GM23338 (cell line): ENCODE results near the gene GPC6. TPM values are rescaled to one million over a fixed set of nuclear protein-coding genes. Genes with fewer than 3 reads are reported as not detected.

ENCODE experiments used
- ATAC-seq: fragments of 200-7000 bp; cut with Tn5 transposase; 3 replicates; pipeline ENCODE4 v1.9.1; 2020
- DNase-seq: peaks from one replicate; pipeline ENCODE4 v3.0.0-alpha.2; 2015; ENCODE audit warnings: low spot score
- H2AFZ ChIP-seq: fragments of 200-600 bp; sonication (generic); 2 replicates; pipeline ENCODE4 v1.8.0; 2016; ENCODE audit warnings: antibody characterized with exemption, mild to moderate bottlenecking, moderate library complexity
- H3F3A ChIP-seq: fragments of 200-600 bp; sonication (generic); replicated peaks from 2 replicates; pipeline ENCODE4 v1.8.0; 2017; ENCODE audit warnings: antibody characterized with exemption, mixed run types, low read depth
- H3K27ac ChIP-seq: fragments of 200-600 bp; sonication (generic); 2 replicates; pipeline ENCODE4 v1.6.1; 2016; ENCODE audit warnings: low read depth
- H3K27me3 ChIP-seq: fragments of 200-600 bp; sonication (generic); 2 replicates; pipeline ENCODE4 v1.8.0; 2016; ENCODE audit warnings: mild to moderate bottlenecking, mixed run types, moderate library complexity; ENCODE audit not compliant: insufficient read depth
- H3K36me3 ChIP-seq: fragments of 200-600 bp; sonication (generic); 2 replicates; pipeline ENCODE4 v1.8.0; 2016; ENCODE audit warnings: mild to moderate bottlenecking; ENCODE audit not compliant: insufficient read depth
- H3K4me1 ChIP-seq: fragments of 200-600 bp; sonication (generic); 2 replicates; pipeline ENCODE4 v1.8.0; 2016; ENCODE audit warnings: mild to moderate bottlenecking, moderate library complexity; ENCODE audit not compliant: insufficient read depth
- H3K4me2 ChIP-seq: fragments of 200-600 bp; sonication (generic); 2 replicates; pipeline ENCODE4 v1.7.1; 2017; ENCODE audit warnings: mixed run types
- H3K4me3 ChIP-seq: fragments of 200-600 bp; sonication (generic); 2 replicates; pipeline ENCODE4 v1.6.1; 2016; ENCODE audit warnings: mixed run types
- H3K79me2 ChIP-seq: fragments of 200-600 bp; sonication (generic); replicated peaks from 2 replicates; pipeline ENCODE4 v1.8.0; 2017; ENCODE audit warnings: mild to moderate bottlenecking; ENCODE audit not compliant: insufficient read depth
- H3K9me2 ChIP-seq: fragments of 200-600 bp; sonication (generic); 2 replicates; pipeline ENCODE4 v1.8.0; 2017; ENCODE audit not compliant: insufficient read depth
- H4K20me1 ChIP-seq: fragments of 200-600 bp; sonication (generic); replicated peaks from 2 replicates; pipeline ENCODE4 v1.8.0; 2017; ENCODE audit warnings: mild to moderate bottlenecking; ENCODE audit not compliant: insufficient read depth
- H3K27ac Mint-ChIP-seq: 2 replicates; pipeline ENCODE4 v1.8.0; 2020; ENCODE audit warnings: inconsistent platforms, mild to moderate bottlenecking, moderate library complexity, mixed read lengths
- H3K27me3 Mint-ChIP-seq: 3 replicates; pipeline ENCODE4 v1.8.0; 2022; ENCODE audit warnings: low read depth, mild to moderate bottlenecking, moderate library complexity, mixed read lengths, inconsistent platforms; ENCODE audit not compliant: insufficient read depth, poor library complexity
- H3K36me3 Mint-ChIP-seq: 3 replicates; pipeline ENCODE4 v1.8.0; 2021; ENCODE audit warnings: low read depth, mild to moderate bottlenecking, inconsistent platforms, moderate library complexity, mixed read lengths
- H3K4me1 Mint-ChIP-seq: 3 replicates; pipeline ENCODE4 v1.8.0; 2020; ENCODE audit warnings: mild to moderate bottlenecking, inconsistent platforms, mixed read lengths
- H3K4me3 Mint-ChIP-seq: 3 replicates; pipeline ENCODE4 v1.8.0; 2021; ENCODE audit warnings: moderate library complexity, mild to moderate bottlenecking, inconsistent platforms, mixed read lengths
- H3K9me3 Mint-ChIP-seq: 3 replicates; pipeline ENCODE4 v1.8.0; 2020; ENCODE audit warnings: moderate library complexity, mild to moderate bottlenecking, inconsistent platforms, mixed read lengths
- CREB1 ChIP-seq: fragments of 250-450 bp; sonication (Bioruptor Pico); IDR thresholded peaks from 2 replicates; pipeline ENCODE4 v1.5.0; 2020; ENCODE audit warnings: low read depth, mild to moderate bottlenecking, moderate library complexity
- EZH2 ChIP-seq: fragments of 200-600 bp; sonication (generic); IDR thresholded peaks from one replicate; pipeline ENCODE4 v1.8.0; 2017; ENCODE audit warnings: antibody characterized with exemption, mild to moderate bottlenecking, low read depth; ENCODE audit not compliant: unreplicated experiment
- EZH2phosphoT487 ChIP-seq: fragments of 200-600 bp; sonication (generic); IDR thresholded peaks from one replicate; pipeline ENCODE4 v1.8.1; 2018; ENCODE audit warnings: antibody characterized with exemption; ENCODE audit not compliant: unreplicated experiment
- JUNB ChIP-seq: IDR thresholded peaks from one replicate; pipeline ENCODE4 v1.6.1; 2016; ENCODE audit warnings: antibody characterized with exemption; ENCODE audit not compliant: unreplicated experiment
- NANOG ChIP-seq: IDR thresholded peaks from 2 replicates; pipeline ENCODE4 v1.6.1; 2016; ENCODE audit warnings: antibody characterized with exemption, borderline replicate concordance
- POLR2AphosphoS5 ChIP-seq: IDR thresholded peaks from 2 replicates; pipeline ENCODE4 v1.6.1; 2016; ENCODE audit warnings: antibody characterized with exemption, low read depth
- STAT1 ChIP-seq: IDR thresholded peaks from one replicate; pipeline ENCODE4 v1.6.1; 2016; ENCODE audit warnings: antibody characterized with exemption; ENCODE audit not compliant: unreplicated experiment
- ZNF114 ChIP-seq: fragments of 250-450 bp; sonication (Bioruptor Pico); IDR thresholded peaks from 2 replicates; pipeline ENCODE4 v1.5.0; 2020; ENCODE audit warnings: mild to moderate bottlenecking, moderate library complexity
- ZNF331 ChIP-seq: fragments of 250-450 bp; sonication (Bioruptor Pico); IDR thresholded peaks from 2 replicates; pipeline ENCODE4 v1.5.0; 2020; ENCODE audit warnings: low read depth, mild to moderate bottlenecking, moderate library complexity
- polyA plus RNA-seq: library from polyadenylated mRNA; unstranded; fragments of >200 nt; fragmentation: Nextera tagmentation; extraction: Ambion mirVana; gene quantifications from 2 replicates; pipeline ENCODE4 v1.2.1, GENCODE V29; 2016
- total RNA-seq: library from RNA; depleted of rRNA; stranded (reverse); fragments of >200 nt; shearing (Covaris generic); gene quantifications from 2 replicates; pipeline ENCODE4 v1.2.3, GENCODE V29; 2014
- TF ChIP-seq, protein P1 (sequence below): IDR thresholded peaks from one replicate; pipeline ENCODE4 v1.6.1; 2018; ENCODE audit warnings: antibody characterized with exemption; ENCODE audit not compliant: unreplicated experiment
- TF ChIP-seq, protein P2 (sequence below): IDR thresholded peaks from 2 replicates; pipeline ENCODE4 v1.6.1; 2016; ENCODE audit warnings: antibody characterized with exemption
- TF ChIP-seq, protein P3 (sequence below), 2 experiments: fragments of 200-600 bp in 1 of 2; sonication (generic) in 1 of 2; conservative IDR thresholded peaks; 2 replicates each; pipeline versions ENCODE4 v1.5.1 to v1.6.1; 2016 to 2017; ENCODE audit warnings: antibody characterized with exemption in 2 of 2, low read depth in 2 of 2, mild to moderate bottlenecking in 2 of 2, moderate library complexity in 1 of 2

Gene GPC6
- total and polyA plus RNA-seq, 2 experiments from 2014 or later, result 6.4 to 28.6 TPM

DNA sequence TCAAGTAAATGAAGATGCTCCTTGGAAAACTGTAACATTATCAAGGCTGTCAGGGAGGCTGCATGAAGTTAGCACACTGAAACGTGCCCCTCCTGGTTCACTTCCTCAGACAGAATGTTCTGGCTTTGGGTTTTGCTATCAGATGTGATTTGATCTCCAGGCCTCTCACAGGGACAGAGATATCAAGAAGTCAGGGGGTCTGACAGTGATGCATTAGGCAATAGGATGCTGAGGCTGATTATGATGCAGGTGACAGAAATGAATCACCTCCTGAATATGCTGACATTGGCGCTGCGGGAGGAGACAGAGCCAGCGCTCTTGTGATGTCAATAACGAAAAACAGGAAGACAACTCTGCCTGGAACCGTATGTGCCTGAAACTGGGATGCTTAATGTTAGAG lies 974.4 kb downstream of the GPC6 start:
- no peaks in the 10 kb centered on the region for H3K9me2 ChIP-seq

DNA sequence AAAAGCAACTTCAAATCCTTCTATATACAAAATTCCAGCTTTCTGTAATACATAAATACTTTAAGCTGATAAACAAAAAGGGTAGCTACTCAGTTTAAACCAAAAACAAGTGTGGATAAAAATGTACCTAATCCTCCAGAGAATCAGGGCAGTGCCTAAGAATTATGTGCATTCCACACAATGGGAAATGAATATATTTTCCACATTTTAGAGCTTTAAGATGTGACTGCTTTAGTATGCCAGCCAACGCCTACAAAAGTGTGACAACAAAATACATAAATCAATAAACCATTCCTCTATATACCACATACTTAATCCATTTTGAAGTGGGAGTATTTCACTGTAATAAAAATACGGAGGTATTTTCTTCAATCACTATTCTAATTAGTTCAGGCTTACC lies 977.6 kb downstream of the GPC6 start:
- Mint-ChIP-seq H3K9me3 (no peaks in the 10 kb centered on the region), H3K4me3 (no peak overlapping the region), H3K36me3 (no peaks in the 10 kb centered on the region), H3K4me1 (no peaks in the 10 kb centered on the region; the same call in 2 of the 3 replicates), H3K27ac (no peak overlapping the region), H3K27me3 (no peaks in the 10 kb centered on the region)
- Histone ChIP-seq H4K20me1 (no peaks in the 10 kb centered on the region), H3K27me3 (no peaks in the 10 kb centered on the region), H2AFZ (no peak overlapping the region), H3K36me3 (no peaks in the 10 kb centered on the region), H3K27ac (no peak overlapping the region), H3K79me2 (no peaks in the 10 kb centered on the region), H3F3A (no peaks in the 10 kb centered on the region), H3K9me2 (no peaks in the 10 kb centered on the region), H3K4me3 (no peak overlapping the region), H3K4me1 (no peaks in the 10 kb centered on the region), H3K4me2 (no peak overlapping the region)
- no peak for ATAC-seq
- no peak for DNase-seq
- TF ChIP-seq POLR2AphosphoS5 (no peak), EZH2 (no peak), NANOG (no peak), CREB1 (no peak), ZNF114 (CRISPR knock-in tag) (no peak)
- TF ChIP-seq, protein P1, sequence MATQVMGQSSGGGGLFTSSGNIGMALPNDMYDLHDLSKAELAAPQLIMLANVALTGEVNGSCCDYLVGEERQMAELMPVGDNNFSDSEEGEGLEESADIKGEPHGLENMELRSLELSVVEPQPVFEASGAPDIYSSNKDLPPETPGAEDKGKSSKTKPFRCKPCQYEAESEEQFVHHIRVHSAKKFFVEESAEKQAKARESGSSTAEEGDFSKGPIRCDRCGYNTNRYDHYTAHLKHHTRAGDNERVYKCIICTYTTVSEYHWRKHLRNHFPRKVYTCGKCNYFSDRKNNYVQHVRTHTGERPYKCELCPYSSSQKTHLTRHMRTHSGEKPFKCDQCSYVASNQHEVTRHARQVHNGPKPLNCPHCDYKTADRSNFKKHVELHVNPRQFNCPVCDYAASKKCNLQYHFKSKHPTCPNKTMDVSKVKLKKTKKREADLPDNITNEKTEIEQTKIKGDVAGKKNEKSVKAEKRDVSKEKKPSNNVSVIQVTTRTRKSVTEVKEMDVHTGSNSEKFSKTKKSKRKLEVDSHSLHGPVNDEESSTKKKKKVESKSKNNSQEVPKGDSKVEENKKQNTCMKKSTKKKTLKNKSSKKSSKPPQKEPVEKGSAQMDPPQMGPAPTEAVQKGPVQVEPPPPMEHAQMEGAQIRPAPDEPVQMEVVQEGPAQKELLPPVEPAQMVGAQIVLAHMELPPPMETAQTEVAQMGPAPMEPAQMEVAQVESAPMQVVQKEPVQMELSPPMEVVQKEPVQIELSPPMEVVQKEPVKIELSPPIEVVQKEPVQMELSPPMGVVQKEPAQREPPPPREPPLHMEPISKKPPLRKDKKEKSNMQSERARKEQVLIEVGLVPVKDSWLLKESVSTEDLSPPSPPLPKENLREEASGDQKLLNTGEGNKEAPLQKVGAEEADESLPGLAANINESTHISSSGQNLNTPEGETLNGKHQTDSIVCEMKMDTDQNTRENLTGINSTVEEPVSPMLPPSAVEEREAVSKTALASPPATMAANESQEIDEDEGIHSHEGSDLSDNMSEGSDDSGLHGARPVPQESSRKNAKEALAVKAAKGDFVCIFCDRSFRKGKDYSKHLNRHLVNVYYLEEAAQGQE, result no peak
- TF ChIP-seq, protein P2, sequence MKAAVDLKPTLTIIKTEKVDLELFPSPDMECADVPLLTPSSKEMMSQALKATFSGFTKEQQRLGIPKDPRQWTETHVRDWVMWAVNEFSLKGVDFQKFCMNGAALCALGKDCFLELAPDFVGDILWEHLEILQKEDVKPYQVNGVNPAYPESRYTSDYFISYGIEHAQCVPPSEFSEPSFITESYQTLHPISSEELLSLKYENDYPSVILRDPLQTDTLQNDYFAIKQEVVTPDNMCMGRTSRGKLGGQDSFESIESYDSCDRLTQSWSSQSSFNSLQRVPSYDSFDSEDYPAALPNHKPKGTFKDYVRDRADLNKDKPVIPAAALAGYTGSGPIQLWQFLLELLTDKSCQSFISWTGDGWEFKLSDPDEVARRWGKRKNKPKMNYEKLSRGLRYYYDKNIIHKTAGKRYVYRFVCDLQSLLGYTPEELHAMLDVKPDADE, result no peak
- TF ChIP-seq, protein P3, sequence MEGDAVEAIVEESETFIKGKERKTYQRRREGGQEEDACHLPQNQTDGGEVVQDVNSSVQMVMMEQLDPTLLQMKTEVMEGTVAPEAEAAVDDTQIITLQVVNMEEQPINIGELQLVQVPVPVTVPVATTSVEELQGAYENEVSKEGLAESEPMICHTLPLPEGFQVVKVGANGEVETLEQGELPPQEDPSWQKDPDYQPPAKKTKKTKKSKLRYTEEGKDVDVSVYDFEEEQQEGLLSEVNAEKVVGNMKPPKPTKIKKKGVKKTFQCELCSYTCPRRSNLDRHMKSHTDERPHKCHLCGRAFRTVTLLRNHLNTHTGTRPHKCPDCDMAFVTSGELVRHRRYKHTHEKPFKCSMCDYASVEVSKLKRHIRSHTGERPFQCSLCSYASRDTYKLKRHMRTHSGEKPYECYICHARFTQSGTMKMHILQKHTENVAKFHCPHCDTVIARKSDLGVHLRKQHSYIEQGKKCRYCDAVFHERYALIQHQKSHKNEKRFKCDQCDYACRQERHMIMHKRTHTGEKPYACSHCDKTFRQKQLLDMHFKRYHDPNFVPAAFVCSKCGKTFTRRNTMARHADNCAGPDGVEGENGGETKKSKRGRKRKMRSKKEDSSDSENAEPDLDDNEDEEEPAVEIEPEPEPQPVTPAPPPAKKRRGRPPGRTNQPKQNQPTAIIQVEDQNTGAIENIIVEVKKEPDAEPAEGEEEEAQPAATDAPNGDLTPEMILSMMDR (conservative IDR thresholded peaks at IDR 0.05; ENCODE audit: low read depth in 2 of 2), result no peak

More for the DNA sequence above, 974.4 kb downstream of the GPC6 start:
- DNase-seq, result no peak
- Mint-ChIP-seq H3K36me3 (no peaks in the 10 kb centered on the region), H3K4me3 (no peak overlapping the region), H3K27me3 (no peaks in the 10 kb centered on the region), H3K4me1 (no peaks in the 10 kb centered on the region), H3K9me3 (no peaks in the 10 kb centered on the region), H3K27ac (no peak overlapping the region)
- H2AFZ ChIP-seq, result no peak overlapping the region
- no peaks in the 10 kb centered on the region for H3K27me3 ChIP-seq
- no peaks in the 10 kb centered on the region for H3K4me1 ChIP-seq
- TF ChIP-seq EZH2phosphoT487 (no peak), JUNB (no peak), ZNF331 (no peak), STAT1 (no peak)
- TF ChIP-seq, protein P3 (conservative IDR thresholded peaks at IDR 0.05; ENCODE audit: low read depth in 2 of 2), result no peak
- TF ChIP-seq, protein P2, result no peak
- no peak for ATAC-seq
- no peak overlapping the region for H3K27ac ChIP-seq
- no peak overlapping the region for H3K4me2 ChIP-seq
- no peaks in the 10 kb centered on the region for H3K36me3 ChIP-seq
- no peaks in the 10 kb centered on the region for H4K20me1 ChIP-seq
- no peaks in the 10 kb centered on the region for H3F3A ChIP-seq
- no peak overlapping the region for H3K4me3 ChIP-seq
- H3K79me2 ChIP-seq, result no peaks in the 10 kb centered on the region
